Esophagus muscularis mucosa (tissue), 4 donors: Measurements from ENCODE around the gene CACNA1G. TPM values are rescaled to one million over a fixed set of nuclear protein-coding genes. Genes with fewer than 3 reads are reported as not detected.

Experiments
- DNase-seq: peaks from one replicate; pipeline ENCODE4 v3.0.0-alpha.2; 2017; ENCODE audit errors: extremely low spot score
- H3K27ac ChIP-seq, 4 donors: fragments of 200-600 bp; sonication (generic); replicated peaks in 1 of 4; 1 replicate in 3 of 4; 2 replicates in 1 of 4; pipeline ENCODE4 v1.5.1; 2016 to 2019; ENCODE audit warnings: mild to moderate bottlenecking in 1 of 4
- H3K27me3 ChIP-seq, 4 donors: fragments of 200-600 bp; sonication (generic); one replicate each; pipeline versions ENCODE4 v1.5.1 to v1.6.0; 2016 to 2019
- H3K36me3 ChIP-seq, 4 donors: fragments of 200-600 bp; sonication (generic); one replicate each; pipeline ENCODE4 v1.5.1; 2016 to 2019
- H3K4me1 ChIP-seq, 4 donors: fragments of 200-600 bp; sonication (generic); one replicate each; pipeline ENCODE4 v1.5.1; 2016 to 2019
- H3K4me3 ChIP-seq, 4 donors: fragments of 200-600 bp; sonication (generic); 1 replicate in 2 of 4; 2 replicates in 2 of 4; pipeline ENCODE4 v1.5.1; 2016 to 2019; ENCODE audit warnings: mild to moderate bottlenecking in 4 of 4, moderate library complexity in 1 of 4
- H3K9me3 ChIP-seq, 4 donors: fragments of 200-600 bp; sonication (generic); 1 replicate in 3 of 4; 2 replicates in 1 of 4; pipeline ENCODE4 v1.5.1; 2016 to 2019
- CTCF ChIP-seq, 3 experiments: fragments of 200-600 bp in 2 of 3; fragments of 450-650 bp in 1 of 3; sonication (generic) in 2 of 3; IDR thresholded peaks; one replicate each; pipeline ENCODE4 v1.5.1; 2017 to 2019; ENCODE audit warnings: antibody characterized with exemption in 3 of 3, mild to moderate bottlenecking in 2 of 3, moderate library complexity in 1 of 3
- EP300 ChIP-seq: sonication (generic); formaldehyde crosslinking; IDR thresholded peaks from one replicate; pipeline ENCODE4 v1.6.1; 2017; ENCODE audit warnings: antibody characterized with exemption
- POLR2A ChIP-seq: fragments of 450-650 bp; IDR thresholded peaks from one replicate; pipeline ENCODE4 v1.6.1; 2017; ENCODE audit warnings: antibody characterized with exemption, moderate library complexity, mild to moderate bottlenecking, low read depth
- POLR2AphosphoS5 ChIP-seq, 2 donors: sonication (generic); formaldehyde crosslinking; IDR thresholded peaks; one replicate each; pipeline ENCODE4 v1.6.1; 2017; ENCODE audit warnings: antibody characterized with exemption in 2 of 2
- WGBS: methylation state at CpG from one replicate; pipeline ENCODE4 v1.1.5; 2018; 5-methylcytosine and 5-hydroxymethylcytosine counted together
- intact Hi-C: fragments of 100-400 bp; cut with DNase I; formaldehyde crosslinking; loops from one replicate; pipeline ENCODE4 v1.15.1; 2023
- total RNA-seq, 4 donors: library from RNA; depleted of rRNA; stranded (reverse); fragments of >200 nt; gene quantifications; one replicate each; pipeline versions ENCODE4 v1.1.0 to v1.2.1, GENCODE V29; 2016

Gene CACNA1G
- total RNA-seq, 4 donors from 2014 or later: 0.39 to 0.63 (median 0.50) TPM; not detected in 1

GRCh38 chr17:50661795-50662391 is 101.4 kb downstream of the CACNA1G start:
- 60% methylated on average over 9 of the region's 9 CpGs for whole genome bisulfite sequencing
- intact Hi-C loops: no loop called here
- no peaks in the 10 kb centered on the region for H3K27me3 ChIP-seq
- peak overlapping the region; percentile 36 to 51 (median 40) for H3K27ac ChIP-seq
- H3K9me3 ChIP-seq: no peaks in the 10 kb centered on the region
- DNase-seq: no peak
- peaks cover 35 to 44% (median 40%) of the 10 kb centered on the region in 4 donors for H3K4me1 ChIP-seq
- no peak for TF ChIP-seq CTCF (IDR thresholded peaks at IDR 0.05)
- TF ChIP-seq POLR2AphosphoS5 (IDR thresholded peaks at IDR 0.05): peak; percentile 71 to 74
- H3K36me3 ChIP-seq: no peaks in the 10 kb centered on the region
- no peak overlapping the region for H3K4me3 ChIP-seq

GRCh38 chr17:50662632-50663225 is 102.2 kb downstream of the CACNA1G start:
- DNase-seq: no peak
- no peaks in the 10 kb centered on the region for H3K9me3 ChIP-seq
- intact Hi-C loops: no loop called here
- H3K4me3 ChIP-seq: no peak overlapping the region
- peaks cover 35 to 44% (median 40%) of the 10 kb centered on the region in 4 donors for H3K4me1 ChIP-seq
- 95% methylated on average over 9 of the region's 9 CpGs for WGBS
- TF ChIP-seq EP300 (no peak), POLR2A (no peak), CTCF (IDR thresholded peaks at IDR 0.05) (no peak), POLR2AphosphoS5 (IDR thresholded peaks at IDR 0.05) (no peak)
- no peak overlapping the region for H3K27ac ChIP-seq
- H3K36me3 ChIP-seq: no peaks in the 10 kb centered on the region
- H3K27me3 ChIP-seq: no peaks in the 10 kb centered on the region

GRCh38 chr17:50663812-50664374 is 103.4 kb downstream of the CACNA1G start:
- Histone ChIP-seq H3K27ac (no peak overlapping the region), H3K4me1 (peaks cover 30 to 38% (median 35%) of the 10 kb centered on the region in 4 donors), H3K27me3 (no peaks in the 10 kb centered on the region), H3K36me3 (no peaks in the 10 kb centered on the region), H3K9me3 (no peaks in the 10 kb centered on the region), H3K4me3 (no peak overlapping the region)
- DNase-seq: no peak
- intact Hi-C loops: no loop called here
- WGBS: 89% methylated on average over 8 of the region's 10 CpGs
- TF ChIP-seq POLR2A (no peak), CTCF (IDR thresholded peaks at IDR 0.05) (no peak), POLR2AphosphoS5 (IDR thresholded peaks at IDR 0.05) (no peak), EP300 (no peak)

GRCh38 chr17:50664788-50665458 is 104.4 kb downstream of the CACNA1G start:
- Histone ChIP-seq H3K36me3 (no peaks in the 10 kb centered on the region), H3K4me3 (no peak overlapping the region), H3K9me3 (no peaks in the 10 kb centered on the region), H3K27ac (no peak overlapping the region), H3K27me3 (no peaks in the 10 kb centered on the region), H3K4me1 (peaks cover 25 to 28% (median 26%) of the 10 kb centered on the region in 4 donors)
- no peak for TF ChIP-seq EP300
- no peak for TF ChIP-seq CTCF (IDR thresholded peaks at IDR 0.05)
- no peak for TF ChIP-seq POLR2AphosphoS5 (IDR thresholded peaks at IDR 0.05)
- TF ChIP-seq POLR2A: no peak
- no peak for DNase-seq
- intact Hi-C loops: no loop called here
- 95% methylated on average over 12 of the region's 12 CpGs for WGBS
